ENCODE measurements around the gene ST3GAL3. TPM values are rescaled to one million over a fixed set of nuclear protein-coding genes. Genes with fewer than 3 reads are reported as not detected.

ST3GAL3 gene
- polyA plus RNA-seq, 2 of the 4 experiments (the other 2 are of a cell fraction), result 2.5 to 4.0 TPM

GRCh38 chr1:43874716-43875115, 167.4 kb downstream of the ST3GAL3 start:
- POLR2A ChIA-PET, result no interaction called here
- no peak for ATAC-seq

GRCh38 chr1:43875331-43875730, 168.0 kb downstream of the ST3GAL3 start:
- H3K27ac ChIP-seq, result no peak overlapping the region
- FAIRE-seq, result no peak
- ChIA-PET CTCF (no interaction called here), POLR2A (no interaction called here)
- WGBS (ENCODE audit: missing lambda C conversion rate), result 80% methylated on average over 3 of the region's 3 CpGs
- H3K4me3 ChIP-seq, result no peak overlapping the region
- 0 out of 3 replicates have a peak, but pooled peaks cover 4% of the 10 kb centered on the region for H3K4me1 ChIP-seq
- no peak for DNase-seq (ENCODE audit: low read depth in 1 of 2, low spot score in 1 of 2)
- no peak for TF ChIP-seq HMGXB4 (CRISPR knock-in tag; IDR thresholded peaks at IDR 0.05; ENCODE audit: borderline replicate concordance)
- H3K4me2 ChIP-seq, result no peak overlapping the region
- H3K9me3 ChIP-seq, result no peaks in the 10 kb centered on the region
- no peak for ATAC-seq

More at GRCh38 chr1:43874716-43875115, 167.4 kb downstream of the ST3GAL3 start:
- CTCF ChIA-PET, result no interaction called here
- H3K4me2 ChIP-seq, result no peak overlapping the region
- H3K4me1 ChIP-seq, result 0 out of 3 replicates have a peak, but pooled peaks cover 3% of the 10 kb centered on the region
- FAIRE-seq (no peak), DNase-seq (ENCODE audit: low read depth in 1 of 2, low spot score in 1 of 2) (no peak)
- no peak overlapping the region for H3K27ac ChIP-seq
- H3K4me3 ChIP-seq, result no peak overlapping the region
- WGBS (ENCODE audit: missing lambda C conversion rate), result 70% methylated on average over 3 of the region's 3 CpGs
- TF ChIP-seq TFCP2L1 (CRISPR knock-in tag; IDR thresholded peaks at IDR 0.05) (no peak), KDM5A (IDR thresholded peaks at IDR 0.05) (no peak), NPAS2 (CRISPR knock-in tag; IDR thresholded peaks at IDR 0.05; ENCODE audit: borderline replicate concordance) (no peak), FOXS1 (CRISPR knock-in tag; IDR thresholded peaks at IDR 0.05) (no peak), KDM1A (IDR thresholded peaks at IDR 0.05; ENCODE audit: low read depth) (no peak), MYC (IDR thresholded peaks at IDR 0.05; ENCODE audit: borderline replicate concordance, low read length) (no peak), SMC3 (IDR thresholded peaks at IDR 0.05) (no peak), NR3C1 (IDR thresholded peaks at IDR 0.05) (no peak), RCOR1 (IDR thresholded peaks at IDR 0.05; ENCODE audit: low read depth, low read length) (no peak), EHF (CRISPR knock-in tag; IDR thresholded peaks at IDR 0.05) (no peak), FOSB (CRISPR knock-in tag; IDR thresholded peaks at IDR 0.05) (no peak), CEBPB (IDR thresholded peaks at IDR 0.05) (no peak), ZSCAN20 (CRISPR knock-in tag; IDR thresholded peaks at IDR 0.05) (no peak), BHLHE40 (IDR thresholded peaks at IDR 0.05; ENCODE audit: low read depth, low read length) (no peak), E2F6 (IDR thresholded peaks at IDR 0.05; ENCODE audit: borderline replicate concordance, low read depth) (no peak), RNF2 (IDR thresholded peaks at IDR 0.05; ENCODE audit: borderline replicate concordance, low read depth) (no peak), NFE2L2 (conservative IDR thresholded peaks at IDR 0.05; ENCODE audit: low read length) (no peak), FOSL2 (IDR thresholded peaks at IDR 0.05) (no peak), FOSL2 (CRISPR knock-in tag; IDR thresholded peaks at IDR 0.05) (no peak), ZNF302 (CRISPR knock-in tag; IDR thresholded peaks at IDR 0.05) (no peak)
- H3K9me3 ChIP-seq, result no peaks in the 10 kb centered on the region

- H3K4me2 ChIP-seq, result no peak overlapping the region
- ChIA-PET CTCF (interaction anchor here (0.8 to 1.3 kb wide), 2 partner anchors 58 to 113 kb away, joined by 3 read pairs; no protein-coding TSS in a partner anchor), POLR2A (no interaction called here)
- H3K9me3 ChIP-seq, result no peaks in the 10 kb centered on the region
- WGBS (ENCODE audit: missing lambda C conversion rate), result no CpG with 5 or more reads among the region's 2 CpGs
- ATAC-seq, result no peak
- H3K4me3 ChIP-seq, result no peak overlapping the region
- no peak for DNase-seq (ENCODE audit: low read depth in 1 of 2, low spot score in 1 of 2)
- FAIRE-seq, result no peak
- H3K27ac ChIP-seq, result no peak overlapping the region
- 0 out of 3 replicates have a peak, but pooled peaks cover 4% of the 10 kb centered on the region for H3K4me1 ChIP-seq
- TF ChIP-seq ZC3H11A (IDR thresholded peaks at IDR 0.05), result no peak
- TF ChIP-seq ZSCAN20 (CRISPR knock-in tag; IDR thresholded peaks at IDR 0.05), result no peak
- no peak for TF ChIP-seq NPAS2 (CRISPR knock-in tag; IDR thresholded peaks at IDR 0.05; ENCODE audit: borderline replicate concordance)
- TF ChIP-seq KDM5A (IDR thresholded peaks at IDR 0.05), result no peak
- TF ChIP-seq CHD4 (IDR thresholded peaks at IDR 0.05; ENCODE audit: borderline replicate concordance), result no peak
- no peak for TF ChIP-seq HDAC2 (IDR thresholded peaks at IDR 0.05)
- no peak for TF ChIP-seq USF2 (IDR thresholded peaks at IDR 0.05)
- TF ChIP-seq REST (IDR thresholded peaks at IDR 0.05), result no peak
- TF ChIP-seq ELK1 (IDR thresholded peaks at IDR 0.05; ENCODE audit: low read depth, low read length), result no peak
These were observed 169.8 kb downstream of the ST3GAL3 start for GRCh38 chr1:43877101-43877500.
